Measurements from ENCODE around the gene HPN.

HPN gene

GRCh38 chr19:35055715-35056179, 14.2 kb downstream of the HPN start:
- Histone ChIP-seq H3K9ac (ENCODE audit: low read length) (no peak overlapping the region), H3K27ac (ENCODE audit: low read depth, low read length) (no peak overlapping the region), H3K27me3 (ENCODE audit: control insufficient read depth, insufficient read depth, low read length) (no peaks in the 10 kb centered on the region), H3K4me1 (ENCODE audit: control insufficient read depth, insufficient read depth, low read length) (no peaks in the 10 kb centered on the region), H3K36me3 (ENCODE audit: control insufficient read depth, insufficient read depth, low read length) (no peaks in the 10 kb centered on the region), H3K4me3 (ENCODE audit: low read length) (no peak overlapping the region)

- H3K36me3 ChIP-seq (ENCODE audit: control insufficient read depth, insufficient read depth, low read length) = no peaks in the 10 kb centered on the region
- no peak overlapping the region for H3K9ac ChIP-seq (ENCODE audit: low read length)
- H3K4me3 ChIP-seq (ENCODE audit: low read length) = no peak overlapping the region
- no peaks in the 10 kb centered on the region for H3K4me1 ChIP-seq (ENCODE audit: control insufficient read depth, insufficient read depth, low read length)
- no peaks in the 10 kb centered on the region for H3K27me3 ChIP-seq (ENCODE audit: control insufficient read depth, insufficient read depth, low read length)
- H3K27ac ChIP-seq (ENCODE audit: low read depth, low read length) = no peak overlapping the region
These were observed 15.1 kb downstream of the HPN start for GRCh38 chr19:35056513-35057063.

- Histone ChIP-seq H3K27ac (ENCODE audit: low read depth, low read length) (no peak overlapping the region), H3K27me3 (ENCODE audit: control insufficient read depth, insufficient read depth, low read length) (no peaks in the 10 kb centered on the region), H3K4me3 (ENCODE audit: low read length) (no peak overlapping the region), H3K4me1 (ENCODE audit: control insufficient read depth, insufficient read depth, low read length) (no peaks in the 10 kb centered on the region), H3K36me3 (ENCODE audit: control insufficient read depth, insufficient read depth, low read length) (no peaks in the 10 kb centered on the region), H3K9ac (ENCODE audit: low read length) (no peak overlapping the region)
These were observed 16.8 kb downstream of the HPN start for GRCh38 chr19:35058370-35058769.

- no peaks in the 10 kb centered on the region for H3K27me3 ChIP-seq (ENCODE audit: control insufficient read depth, insufficient read depth, low read length)
- H3K4me1 ChIP-seq (ENCODE audit: control insufficient read depth, insufficient read depth, low read length) = no peaks in the 10 kb centered on the region
- no peak overlapping the region for H3K27ac ChIP-seq (ENCODE audit: low read depth, low read length)
- no peak overlapping the region for H3K4me3 ChIP-seq (ENCODE audit: low read length)
- no peak overlapping the region for H3K9ac ChIP-seq (ENCODE audit: low read length)
- H3K36me3 ChIP-seq (ENCODE audit: control insufficient read depth, insufficient read depth, low read length) = no peaks in the 10 kb centered on the region
These were observed 17.7 kb downstream of the HPN start for GRCh38 chr19:35059006-35059798.

- Histone ChIP-seq H3K9ac (ENCODE audit: low read length) (no peak overlapping the region), H3K36me3 (ENCODE audit: control insufficient read depth, insufficient read depth, low read length) (no peaks in the 10 kb centered on the region), H3K27ac (ENCODE audit: low read depth, low read length) (no peak overlapping the region), H3K4me1 (ENCODE audit: control insufficient read depth, insufficient read depth, low read length) (no peaks in the 10 kb centered on the region), H3K4me3 (ENCODE audit: low read length) (no peak overlapping the region), H3K27me3 (ENCODE audit: control insufficient read depth, insufficient read depth, low read length) (no peaks in the 10 kb centered on the region)
These were observed 18.2 kb downstream of the HPN start for GRCh38 chr19:35059799-35060091.

- H3K9ac ChIP-seq (ENCODE audit: low read length) = no peak overlapping the region
- no peaks in the 10 kb centered on the region for H3K36me3 ChIP-seq (ENCODE audit: control insufficient read depth, insufficient read depth, low read length)
- no peaks in the 10 kb centered on the region for H3K27me3 ChIP-seq (ENCODE audit: control insufficient read depth, insufficient read depth, low read length)
- no peak overlapping the region for H3K27ac ChIP-seq (ENCODE audit: low read depth, low read length)
- H3K4me1 ChIP-seq (ENCODE audit: control insufficient read depth, insufficient read depth, low read length) = no peaks in the 10 kb centered on the region
- no peak overlapping the region for H3K4me3 ChIP-seq (ENCODE audit: low read length)
These were observed 18.8 kb downstream of the HPN start for GRCh38 chr19:35060160-35060855.

- no peaks in the 10 kb centered on the region for H3K4me1 ChIP-seq (ENCODE audit: control insufficient read depth, insufficient read depth, low read length)
- no peaks in the 10 kb centered on the region for H3K36me3 ChIP-seq (ENCODE audit: control insufficient read depth, insufficient read depth, low read length)
- H3K4me3 ChIP-seq (ENCODE audit: low read length) = no peak overlapping the region
- no peak overlapping the region for H3K27ac ChIP-seq (ENCODE audit: low read depth, low read length)
- no peak overlapping the region for H3K9ac ChIP-seq (ENCODE audit: low read length)
- H3K27me3 ChIP-seq (ENCODE audit: control insufficient read depth, insufficient read depth, low read length) = no peaks in the 10 kb centered on the region
These were observed 20.3 kb downstream of the HPN start for GRCh38 chr19:35061583-35062373.

GRCh38 chr19:35062942-35063341, 21.4 kb downstream of the HPN start:
- no peak overlapping the region for H3K27ac ChIP-seq (ENCODE audit: low read depth, low read length)
- no peak overlapping the region for H3K9ac ChIP-seq (ENCODE audit: low read length)
- no peaks in the 10 kb centered on the region for H3K27me3 ChIP-seq (ENCODE audit: control insufficient read depth, insufficient read depth, low read length)
- H3K4me1 ChIP-seq (ENCODE audit: control insufficient read depth, insufficient read depth, low read length) = no peaks in the 10 kb centered on the region
- H3K36me3 ChIP-seq (ENCODE audit: control insufficient read depth, insufficient read depth, low read length) = no peaks in the 10 kb centered on the region
- H3K4me3 ChIP-seq (ENCODE audit: low read length) = no peak overlapping the region

GRCh38 chr19:35063940-35064818, 22.7 kb downstream of the HPN start:
- H3K4me3 ChIP-seq (ENCODE audit: low read length) = no peak overlapping the region
- H3K36me3 ChIP-seq (ENCODE audit: control insufficient read depth, insufficient read depth, low read length) = no peaks in the 10 kb centered on the region
- no peak overlapping the region for H3K9ac ChIP-seq (ENCODE audit: low read length)
- no peaks in the 10 kb centered on the region for H3K27me3 ChIP-seq (ENCODE audit: control insufficient read depth, insufficient read depth, low read length)
- no peak overlapping the region for H3K27ac ChIP-seq (ENCODE audit: low read depth, low read length)
- no peaks in the 10 kb centered on the region for H3K4me1 ChIP-seq (ENCODE audit: control insufficient read depth, insufficient read depth, low read length)

- Histone ChIP-seq H3K27ac (ENCODE audit: low read depth, low read length) (no peak overlapping the region), H3K36me3 (ENCODE audit: control insufficient read depth, insufficient read depth, low read length) (no peaks in the 10 kb centered on the region), H3K4me1 (ENCODE audit: control insufficient read depth, insufficient read depth, low read length) (no peaks in the 10 kb centered on the region), H3K4me3 (ENCODE audit: low read length) (no peak overlapping the region), H3K9ac (ENCODE audit: low read length) (no peak overlapping the region), H3K27me3 (ENCODE audit: control insufficient read depth, insufficient read depth, low read length) (no peaks in the 10 kb centered on the region)
These were observed 24.1 kb downstream of the HPN start for GRCh38 chr19:35065574-35065973.

GRCh38 chr19:35066121-35066520, 24.6 kb downstream of the HPN start:
- Histone ChIP-seq H3K27me3 (ENCODE audit: control insufficient read depth, insufficient read depth, low read length) (no peaks in the 10 kb centered on the region), H3K4me3 (ENCODE audit: low read length) (no peak overlapping the region), H3K9ac (ENCODE audit: low read length) (no peak overlapping the region), H3K27ac (ENCODE audit: low read depth, low read length) (no peak overlapping the region), H3K4me1 (ENCODE audit: control insufficient read depth, insufficient read depth, low read length) (no peaks in the 10 kb centered on the region), H3K36me3 (ENCODE audit: control insufficient read depth, insufficient read depth, low read length) (no peaks in the 10 kb centered on the region)
